Suprapubic skin (tissue), 3 donors: ENCODE data around the gene SUGP1.

Experiments
- EP300 ChIP-seq: sonication (generic); formaldehyde crosslinking; IDR thresholded peaks from one replicate; pipeline ENCODE4 v1.6.1; 2017; ENCODE audit warnings: antibody characterized with exemption
- POLR2A ChIP-seq, 2 donors: fragments of 450-650 bp; IDR thresholded peaks; one replicate each; pipeline ENCODE4 v1.6.1; 2017; ENCODE audit warnings: antibody characterized with exemption in 2 of 2, mild to moderate bottlenecking in 2 of 2, moderate library complexity in 2 of 2
- TF ChIP-seq, protein P1 (sequence below), 2 donors: fragments of 200-600 bp in 1 of 2; fragments of 450-650 bp in 1 of 2; sonication (generic) in 1 of 2; IDR thresholded peaks; one replicate each; pipeline ENCODE4 v1.5.1; 2016 to 2019; ENCODE audit warnings: antibody characterized with exemption in 2 of 2, mild to moderate bottlenecking in 1 of 2, moderate library complexity in 1 of 2

DNA sequence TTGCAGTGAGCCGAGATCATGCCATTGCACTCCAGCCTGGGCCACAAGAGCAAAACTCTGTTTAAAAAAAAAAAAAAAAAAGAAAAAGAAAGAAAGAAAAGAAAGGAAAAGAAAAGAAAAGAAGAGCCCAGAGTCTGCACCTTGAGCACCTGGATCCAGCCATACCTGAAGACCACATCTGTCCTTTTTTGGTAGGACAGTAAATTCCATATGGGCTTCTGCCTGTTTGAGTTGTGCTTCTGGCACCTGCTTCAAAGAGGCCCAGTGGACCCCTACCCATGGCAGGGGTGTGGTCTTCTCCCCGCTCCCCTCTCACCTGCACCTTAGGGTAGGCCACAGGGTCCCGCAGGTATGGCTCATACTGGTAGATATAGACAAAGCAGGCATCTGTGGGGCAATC lies 53.0 kb downstream of the SUGP1 start:
- TF ChIP-seq, protein P1, sequence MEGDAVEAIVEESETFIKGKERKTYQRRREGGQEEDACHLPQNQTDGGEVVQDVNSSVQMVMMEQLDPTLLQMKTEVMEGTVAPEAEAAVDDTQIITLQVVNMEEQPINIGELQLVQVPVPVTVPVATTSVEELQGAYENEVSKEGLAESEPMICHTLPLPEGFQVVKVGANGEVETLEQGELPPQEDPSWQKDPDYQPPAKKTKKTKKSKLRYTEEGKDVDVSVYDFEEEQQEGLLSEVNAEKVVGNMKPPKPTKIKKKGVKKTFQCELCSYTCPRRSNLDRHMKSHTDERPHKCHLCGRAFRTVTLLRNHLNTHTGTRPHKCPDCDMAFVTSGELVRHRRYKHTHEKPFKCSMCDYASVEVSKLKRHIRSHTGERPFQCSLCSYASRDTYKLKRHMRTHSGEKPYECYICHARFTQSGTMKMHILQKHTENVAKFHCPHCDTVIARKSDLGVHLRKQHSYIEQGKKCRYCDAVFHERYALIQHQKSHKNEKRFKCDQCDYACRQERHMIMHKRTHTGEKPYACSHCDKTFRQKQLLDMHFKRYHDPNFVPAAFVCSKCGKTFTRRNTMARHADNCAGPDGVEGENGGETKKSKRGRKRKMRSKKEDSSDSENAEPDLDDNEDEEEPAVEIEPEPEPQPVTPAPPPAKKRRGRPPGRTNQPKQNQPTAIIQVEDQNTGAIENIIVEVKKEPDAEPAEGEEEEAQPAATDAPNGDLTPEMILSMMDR (IDR thresholded peaks at IDR 0.05) = no peak
- no peak for TF ChIP-seq POLR2A (IDR thresholded peaks at IDR 0.05)
- no peak for TF ChIP-seq EP300
